Measurements from ENCODE around the gene CAMK2B.

The CAMK2B gene

GRCh38 chr7:44236333-44236728 lies 89.1 kb downstream of the CAMK2B start:
- H3K27me3 ChIP-seq (replicated peaks in 2 of 5; ENCODE audit: control insufficient read depth in 4 of 5, insufficient read depth in 5 of 5, low read length in 4 of 5): no peaks in the 10 kb centered on the region
- no peak overlapping the region for H3K4me3 ChIP-seq (ENCODE audit: control insufficient read depth in 1 of 7, extremely low read depth in 1 of 7, insufficient read depth in 4 of 7, low read depth in 2 of 7, low read length in 6 of 7)
- DNase-seq: no peak
- ChIA-PET POLR2A (no interaction called here), CTCF (interaction anchor here (0.8 to 1.4 kb wide), 3 partner anchors 13 to 72 kb away, joined by 3 read pairs; no protein-coding TSS in a partner anchor)
- WGBS (ENCODE audit: insufficient coverage): 82% methylated on average over 3 of the region's 4 CpGs
- no peaks in the 10 kb centered on the region for H3K36me3 ChIP-seq (ENCODE audit: control insufficient read depth in 4 of 4, insufficient read depth in 4 of 4, low read length in 3 of 4)
- H3K27ac ChIP-seq (ENCODE audit: insufficient read depth in 1 of 2, low read depth in 1 of 2, low read length in 2 of 2, poor library complexity in 1 of 2, severe bottlenecking in 2 of 2): no peak overlapping the region
- no peaks in the 10 kb centered on the region for H3K9me3 ChIP-seq (ENCODE audit: control extremely low read depth in 1 of 5, control insufficient read depth in 4 of 5, insufficient read depth in 2 of 5, low read depth in 1 of 5, low read length in 4 of 5)
- H3K4me1 ChIP-seq (ENCODE audit: control extremely low read depth in 1 of 4, control insufficient read depth in 4 of 4, insufficient read depth in 4 of 4, low read length in 3 of 4): peaks cover 0 to 4% (median 1%) of the 10 kb centered on the region in 4 experiments

GRCh38 chr7:44235582-44236332 lies 89.6 kb downstream of the CAMK2B start:
- H3K4me3 ChIP-seq (ENCODE audit: control insufficient read depth in 1 of 7, extremely low read depth in 1 of 7, insufficient read depth in 4 of 7, low read depth in 2 of 7, low read length in 6 of 7): no peak overlapping the region
- WGBS (ENCODE audit: insufficient coverage): 86% methylated on average over 18 of the region's 22 CpGs
- no peaks in the 10 kb centered on the region for H3K9me3 ChIP-seq (ENCODE audit: control extremely low read depth in 1 of 5, control insufficient read depth in 4 of 5, insufficient read depth in 2 of 5, low read depth in 1 of 5, low read length in 4 of 5)
- H3K4me1 ChIP-seq (ENCODE audit: control extremely low read depth in 1 of 4, control insufficient read depth in 4 of 4, insufficient read depth in 4 of 4, low read length in 3 of 4): peaks cover 0 to under 1% (median 0%) of the 10 kb centered on the region in 4 experiments
- no peak for DNase-seq
- ChIA-PET CTCF (interaction anchor here (1.0 to 1.9 kb wide), 4 partner anchors 7 to 73 kb away, joined by 3 to 7 read pairs (median 4); no protein-coding TSS in a partner anchor), POLR2A (no interaction called here)
- H3K27me3 ChIP-seq (replicated peaks in 2 of 5; ENCODE audit: control insufficient read depth in 4 of 5, insufficient read depth in 5 of 5, low read length in 4 of 5): no peaks in the 10 kb centered on the region
- H3K36me3 ChIP-seq (ENCODE audit: control insufficient read depth in 4 of 4, insufficient read depth in 4 of 4, low read length in 3 of 4): no peaks in the 10 kb centered on the region
- no peak overlapping the region for H3K27ac ChIP-seq (ENCODE audit: insufficient read depth in 1 of 2, low read depth in 1 of 2, low read length in 2 of 2, poor library complexity in 1 of 2, severe bottlenecking in 2 of 2)

- no peaks in the 10 kb centered on the region for H3K9me3 ChIP-seq (ENCODE audit: control extremely low read depth in 1 of 5, control insufficient read depth in 4 of 5, insufficient read depth in 2 of 5, low read depth in 1 of 5, low read length in 4 of 5)
- no peaks in the 10 kb centered on the region for H3K4me1 ChIP-seq (ENCODE audit: control extremely low read depth in 1 of 4, control insufficient read depth in 4 of 4, insufficient read depth in 4 of 4, low read length in 3 of 4)
- no peak overlapping the region for H3K4me3 ChIP-seq (ENCODE audit: control insufficient read depth in 1 of 7, extremely low read depth in 1 of 7, insufficient read depth in 4 of 7, low read depth in 2 of 7, low read length in 6 of 7)
- ChIA-PET CTCF (interaction anchor here (1.7 to 1.9 kb wide), 2 partner anchors 8 to 11 kb away, joined by 5 to 7 read pairs; no protein-coding TSS in a partner anchor), POLR2A (no interaction called here)
- 97% methylated on average over 3 of the region's 8 CpGs for WGBS (ENCODE audit: insufficient coverage)
- no peak for DNase-seq
- H3K36me3 ChIP-seq (ENCODE audit: control insufficient read depth in 4 of 4, insufficient read depth in 4 of 4, low read length in 3 of 4): no peaks in the 10 kb centered on the region
- H3K27ac ChIP-seq (ENCODE audit: insufficient read depth in 1 of 2, low read depth in 1 of 2, low read length in 2 of 2, poor library complexity in 1 of 2, severe bottlenecking in 2 of 2): no peak overlapping the region
- H3K27me3 ChIP-seq (replicated peaks in 2 of 5; ENCODE audit: control insufficient read depth in 4 of 5, insufficient read depth in 5 of 5, low read length in 4 of 5): no peaks in the 10 kb centered on the region
Observed at GRCh38 chr7:44235066-44235465, 90.3 kb downstream of the CAMK2B start.

- H3K4me3 ChIP-seq (ENCODE audit: control insufficient read depth in 1 of 7, extremely low read depth in 1 of 7, insufficient read depth in 4 of 7, low read depth in 2 of 7, low read length in 6 of 7): no peak overlapping the region
- H3K27me3 ChIP-seq (replicated peaks in 2 of 5; ENCODE audit: control insufficient read depth in 4 of 5, insufficient read depth in 5 of 5, low read length in 4 of 5): no peaks in the 10 kb centered on the region
- POLR2A ChIA-PET: no interaction called here
- no peak for DNase-seq
- CTCF ChIA-PET: no interaction called here
- WGBS (ENCODE audit: insufficient coverage): 95% methylated on average over 20 of the region's 22 CpGs
- H3K4me1 ChIP-seq (ENCODE audit: control extremely low read depth in 1 of 4, control insufficient read depth in 4 of 4, insufficient read depth in 4 of 4, low read length in 3 of 4): no peaks in the 10 kb centered on the region
- H3K9me3 ChIP-seq (ENCODE audit: control extremely low read depth in 1 of 5, control insufficient read depth in 4 of 5, insufficient read depth in 2 of 5, low read depth in 1 of 5, low read length in 4 of 5): no peaks in the 10 kb centered on the region
- H3K36me3 ChIP-seq (ENCODE audit: control insufficient read depth in 4 of 4, insufficient read depth in 4 of 4, low read length in 3 of 4): no peaks in the 10 kb centered on the region
- no peak overlapping the region for H3K27ac ChIP-seq (ENCODE audit: insufficient read depth in 1 of 2, low read depth in 1 of 2, low read length in 2 of 2, poor library complexity in 1 of 2, severe bottlenecking in 2 of 2)
Observed at GRCh38 chr7:44232901-44233715, 92.3 kb downstream of the CAMK2B start.

- no peaks in the 10 kb centered on the region for H3K36me3 ChIP-seq (ENCODE audit: control insufficient read depth in 4 of 4, insufficient read depth in 4 of 4, low read length in 3 of 4)
- no peak overlapping the region for H3K4me3 ChIP-seq (ENCODE audit: control insufficient read depth in 1 of 7, extremely low read depth in 1 of 7, insufficient read depth in 4 of 7, low read depth in 2 of 7, low read length in 6 of 7)
- POLR2A ChIA-PET: no interaction called here
- H3K9me3 ChIP-seq (ENCODE audit: control extremely low read depth in 1 of 5, control insufficient read depth in 4 of 5, insufficient read depth in 2 of 5, low read depth in 1 of 5, low read length in 4 of 5): no peaks in the 10 kb centered on the region
- CTCF ChIA-PET: no interaction called here
- no peak overlapping the region for H3K27ac ChIP-seq (ENCODE audit: insufficient read depth in 1 of 2, low read depth in 1 of 2, low read length in 2 of 2, poor library complexity in 1 of 2, severe bottlenecking in 2 of 2)
- no peaks in the 10 kb centered on the region for H3K4me1 ChIP-seq (ENCODE audit: control extremely low read depth in 1 of 4, control insufficient read depth in 4 of 4, insufficient read depth in 4 of 4, low read length in 3 of 4)
- no peak for DNase-seq
- no peaks in the 10 kb centered on the region for H3K27me3 ChIP-seq (replicated peaks in 2 of 5; ENCODE audit: control insufficient read depth in 4 of 5, insufficient read depth in 5 of 5, low read length in 4 of 5)
- WGBS (ENCODE audit: insufficient coverage): 91% methylated on average over 13 of the region's 13 CpGs
Observed at GRCh38 chr7:44232396-44232795, 93.0 kb downstream of the CAMK2B start.

GRCh38 chr7:44231088-44231487 lies 94.3 kb downstream of the CAMK2B start:
- H3K9me3 ChIP-seq (ENCODE audit: control extremely low read depth in 1 of 5, control insufficient read depth in 4 of 5, insufficient read depth in 2 of 5, low read depth in 1 of 5, low read length in 4 of 5): no peaks in the 10 kb centered on the region
- no peaks in the 10 kb centered on the region for H3K36me3 ChIP-seq (ENCODE audit: control insufficient read depth in 4 of 4, insufficient read depth in 4 of 4, low read length in 3 of 4)
- no peak for DNase-seq
- CTCF ChIA-PET: interaction anchor here (1.2 kb wide), 1 partner anchor 10 kb away, joined by 4 read pairs; no protein-coding TSS in a partner anchor
- no peak overlapping the region for H3K27ac ChIP-seq (ENCODE audit: insufficient read depth in 1 of 2, low read depth in 1 of 2, low read length in 2 of 2, poor library complexity in 1 of 2, severe bottlenecking in 2 of 2)
- POLR2A ChIA-PET: no interaction called here
- H3K4me3 ChIP-seq (ENCODE audit: control insufficient read depth in 1 of 7, extremely low read depth in 1 of 7, insufficient read depth in 4 of 7, low read depth in 2 of 7, low read length in 6 of 7): no peak overlapping the region
- H3K4me1 ChIP-seq (ENCODE audit: control extremely low read depth in 1 of 4, control insufficient read depth in 4 of 4, insufficient read depth in 4 of 4, low read length in 3 of 4): no peaks in the 10 kb centered on the region
- no peaks in the 10 kb centered on the region for H3K27me3 ChIP-seq (replicated peaks in 2 of 5; ENCODE audit: control insufficient read depth in 4 of 5, insufficient read depth in 5 of 5, low read length in 4 of 5)
- WGBS (ENCODE audit: insufficient coverage): 97% methylated on average over 12 of the region's 12 CpGs

GRCh38 chr7:44230286-44230685 lies 95.1 kb downstream of the CAMK2B start:
- no peak overlapping the region for H3K4me3 ChIP-seq (ENCODE audit: control insufficient read depth in 1 of 7, extremely low read depth in 1 of 7, insufficient read depth in 4 of 7, low read depth in 2 of 7, low read length in 6 of 7)
- CTCF ChIA-PET: interaction anchor here (0.6 kb wide), 1 partner anchor 458 kb away, joined by 3 read pairs; no protein-coding TSS in a partner anchor
- H3K27me3 ChIP-seq (replicated peaks in 2 of 5; ENCODE audit: control insufficient read depth in 4 of 5, insufficient read depth in 5 of 5, low read length in 4 of 5): peaks cover 0 to 6% (median 0%) of the 10 kb centered on the region in 5 experiments
- no peaks in the 10 kb centered on the region for H3K36me3 ChIP-seq (ENCODE audit: control insufficient read depth in 4 of 4, insufficient read depth in 4 of 4, low read length in 3 of 4)
- POLR2A ChIA-PET: no interaction called here
- 100% methylated on average over 4 of the region's 7 CpGs for WGBS (ENCODE audit: insufficient coverage)
- H3K9me3 ChIP-seq (ENCODE audit: control extremely low read depth in 1 of 5, control insufficient read depth in 4 of 5, insufficient read depth in 2 of 5, low read depth in 1 of 5, low read length in 4 of 5): no peaks in the 10 kb centered on the region
- no peaks in the 10 kb centered on the region for H3K4me1 ChIP-seq (ENCODE audit: control extremely low read depth in 1 of 4, control insufficient read depth in 4 of 4, insufficient read depth in 4 of 4, low read length in 3 of 4)
- no peak for DNase-seq
- H3K27ac ChIP-seq (ENCODE audit: insufficient read depth in 1 of 2, low read depth in 1 of 2, low read length in 2 of 2, poor library complexity in 1 of 2, severe bottlenecking in 2 of 2): no peak overlapping the region
